ENCODE results near the gene PRKCQ.

Gene PRKCQ

GRCh38 chr10:6579904-6580278 lies at the start of gene PRKCQ:
Gene PRKCQ (minus strand): TSS chr10:6580276. CDS start chr10:6515135, 65,141 bp downstream.
- no peak for DNase-seq

- DNase-seq = no peak
Observed at GRCh38 chr10:6625428-6625827, 45.4 kb upstream of the PRKCQ start.

- no peak for DNase-seq
Observed at GRCh38 chr10:6624392-6624791, 44.3 kb upstream of the PRKCQ start.

- DNase-seq = no peak
Observed at GRCh38 chr10:6622921-6623320, 42.8 kb upstream of the PRKCQ start.

- DNase-seq = no peak
Observed at GRCh38 chr10:6621536-6621935, 41.5 kb upstream of the PRKCQ start.

GRCh38 chr10:6619660-6620059 lies 39.6 kb upstream of the PRKCQ start:
- no peak for DNase-seq

GRCh38 chr10:6618340-6618739 lies 38.3 kb upstream of the PRKCQ start:
- DNase-seq = no peak

- DNase-seq = no peak
Observed at GRCh38 chr10:6617309-6618076, 37.4 kb upstream of the PRKCQ start.

GRCh38 chr10:6615971-6616370 lies 35.9 kb upstream of the PRKCQ start:
- DNase-seq = no peak

GRCh38 chr10:6612371-6612770 lies 32.3 kb upstream of the PRKCQ start:
- no peak for DNase-seq

- DNase-seq = no peak
Observed at GRCh38 chr10:6610647-6611046, 30.6 kb upstream of the PRKCQ start.

GRCh38 chr10:6609625-6610024 lies 29.5 kb upstream of the PRKCQ start:
- no peak for DNase-seq

GRCh38 chr10:6607778-6608177 lies 27.7 kb upstream of the PRKCQ start:
- DNase-seq = no peak

GRCh38 chr10:6607182-6607581 lies 27.1 kb upstream of the PRKCQ start:
- no peak for DNase-seq

GRCh38 chr10:6603142-6604125 lies 23.4 kb upstream of the PRKCQ start:
- DNase-seq = no peak

- no peak for DNase-seq
Observed at GRCh38 chr10:6602700-6603084, 22.6 kb upstream of the PRKCQ start.

- DNase-seq = no peak
Observed at GRCh38 chr10:6602026-6602699, 22.1 kb upstream of the PRKCQ start.

- DNase-seq = no peak
Observed at GRCh38 chr10:6601246-6601805, 21.2 kb upstream of the PRKCQ start.

GRCh38 chr10:6600224-6600987 lies 20.3 kb upstream of the PRKCQ start:
- DNase-seq = no peak

GRCh38 chr10:6598679-6599078 lies 18.6 kb upstream of the PRKCQ start:
- no peak for DNase-seq

- no peak for DNase-seq
Observed at GRCh38 chr10:6597478-6597877, 17.4 kb upstream of the PRKCQ start.

- DNase-seq = no peak
Observed at GRCh38 chr10:6595499-6595898, 15.4 kb upstream of the PRKCQ start.

All from NCI-H1436 treated with DMSO at 0.1 percent for 48 hours (cell line).